Measurements from ENCODE around the gene TIAM2.

GRCh38 chr6:155234167-155234566, 239.1 kb downstream of the TIAM2 start:
- TF ChIP-seq CTCF (IDR thresholded peaks at IDR 0.05 in 8 of 11, conservative IDR thresholded peaks at IDR 0.05 in 3 of 11) (no peak), POLR2A (IDR thresholded peaks at IDR 0.05) (no peak), POLR2AphosphoS5 (IDR thresholded peaks at IDR 0.05) (no peak)

All from spleen (tissue), 7 donors.